Measurements from ENCODE around the gene RNF220.

RNF220 gene

GRCh38 chr1:44676484-44677200, 271.6 kb downstream of the RNF220 start:
- Histone ChIP-seq H3K27ac (ENCODE audit: insufficient read depth, low read depth, low read length, poor library complexity, severe bottlenecking) (no peak overlapping the region), H3K27me3 (ENCODE audit: control insufficient read depth, insufficient read depth, low read length, poor library complexity, severe bottlenecking) (no peaks in the 10 kb centered on the region), H3K4me1 (ENCODE audit: control insufficient read depth, insufficient read depth, low read length) (peaks cover 13% of the 10 kb centered on the region), H3K4me3 (ENCODE audit: insufficient read depth, low read depth, low read length) (no peak overlapping the region), H3K9me3 (ENCODE audit: control insufficient read depth, low read length) (no peaks in the 10 kb centered on the region), H3K36me3 (ENCODE audit: control insufficient read depth, insufficient read depth, low read length) (no peaks in the 10 kb centered on the region)
- 85 to 87% methylated on average over 5 of the region's 5 CpGs for WGBS, 2 experiments

GRCh38 chr1:44677201-44677766, 272.2 kb downstream of the RNF220 start:
- Histone ChIP-seq H3K27ac (ENCODE audit: insufficient read depth, low read depth, low read length, poor library complexity, severe bottlenecking) (no peak overlapping the region), H3K4me3 (ENCODE audit: insufficient read depth, low read depth, low read length) (no peak overlapping the region)

GRCh38 chr1:44678120-44678519, 273.1 kb downstream of the RNF220 start:
- no peaks in the 10 kb centered on the region for H3K9me3 ChIP-seq (ENCODE audit: control insufficient read depth, low read length)
- no peaks in the 10 kb centered on the region for H3K36me3 ChIP-seq (ENCODE audit: control insufficient read depth, insufficient read depth, low read length)
- peaks cover 15% of the 10 kb centered on the region for H3K4me1 ChIP-seq (ENCODE audit: control insufficient read depth, insufficient read depth, low read length)
- H3K27me3 ChIP-seq (ENCODE audit: control insufficient read depth, insufficient read depth, low read length, poor library complexity, severe bottlenecking), result no peaks in the 10 kb centered on the region
- H3K27ac ChIP-seq (ENCODE audit: insufficient read depth, low read depth, low read length, poor library complexity, severe bottlenecking), result no peak overlapping the region
- H3K4me3 ChIP-seq (ENCODE audit: insufficient read depth, low read depth, low read length), result no peak overlapping the region
- 90 to 95% methylated on average over 2 of the region's 2 CpGs for WGBS, 2 experiments

More at GRCh38 chr1:44677201-44677766, 272.2 kb downstream of the RNF220 start:
- no peaks in the 10 kb centered on the region for H3K27me3 ChIP-seq (ENCODE audit: control insufficient read depth, insufficient read depth, low read length, poor library complexity, severe bottlenecking)
- 81 to 84% methylated on average over 6 of the region's 6 CpGs for WGBS, 2 experiments
- H3K9me3 ChIP-seq (ENCODE audit: control insufficient read depth, low read length), result no peaks in the 10 kb centered on the region
- peaks cover 14% of the 10 kb centered on the region for H3K4me1 ChIP-seq (ENCODE audit: control insufficient read depth, insufficient read depth, low read length)
- H3K36me3 ChIP-seq (ENCODE audit: control insufficient read depth, insufficient read depth, low read length), result no peaks in the 10 kb centered on the region

DNA sequence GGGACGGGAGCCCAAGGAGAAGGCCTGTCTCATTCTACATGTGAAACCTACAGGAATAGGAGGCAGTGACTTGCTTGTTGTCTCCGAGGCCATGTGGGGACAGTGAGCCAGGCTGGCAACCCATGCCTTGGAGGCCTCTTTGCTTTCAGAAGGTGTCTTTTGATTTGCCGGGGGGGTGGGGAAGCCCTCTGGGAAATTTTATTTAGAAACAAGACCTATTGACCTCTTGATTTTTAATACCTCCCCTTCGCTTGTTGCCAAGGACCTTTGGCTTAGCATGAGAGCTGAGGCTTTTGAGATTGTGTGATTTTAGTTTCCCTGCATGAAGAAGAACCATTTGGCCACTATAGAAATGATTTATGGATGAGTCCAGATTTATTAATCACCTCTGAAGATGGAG, 273.6 kb downstream of the RNF220 start:
- H3K9me3 ChIP-seq (ENCODE audit: control insufficient read depth, low read length), result no peaks in the 10 kb centered on the region
- no peaks in the 10 kb centered on the region for H3K27me3 ChIP-seq (ENCODE audit: control insufficient read depth, insufficient read depth, low read length, poor library complexity, severe bottlenecking)
- H3K4me3 ChIP-seq (ENCODE audit: insufficient read depth, low read depth, low read length), result no peak overlapping the region
- H3K27ac ChIP-seq (ENCODE audit: insufficient read depth, low read depth, low read length, poor library complexity, severe bottlenecking), result no peak overlapping the region
- 90 to 92% methylated on average over 4 of the region's 4 CpGs for WGBS, 2 experiments
- no peaks in the 10 kb centered on the region for H3K36me3 ChIP-seq (ENCODE audit: control insufficient read depth, insufficient read depth, low read length)
- peaks cover 15% of the 10 kb centered on the region for H3K4me1 ChIP-seq (ENCODE audit: control insufficient read depth, insufficient read depth, low read length)

DNA sequence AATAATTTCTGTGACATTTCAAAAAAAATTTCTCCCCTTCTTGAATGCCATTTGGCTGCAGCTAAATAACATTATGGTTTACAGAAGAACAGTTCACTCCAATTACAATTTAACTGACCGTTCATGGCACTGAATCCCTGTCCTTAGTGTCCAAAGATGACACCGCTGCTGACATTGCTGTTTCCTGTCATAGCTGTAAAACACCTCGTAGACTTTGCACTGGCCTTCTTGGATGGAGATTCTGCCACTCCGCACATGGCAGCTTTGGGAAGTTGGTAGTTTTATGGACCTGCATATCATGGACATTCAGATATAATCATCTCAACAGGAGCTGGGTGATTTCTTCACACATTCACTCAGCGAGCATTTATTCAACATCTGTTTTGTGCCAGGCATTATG, 274.4 kb downstream of the RNF220 start:
- Histone ChIP-seq H3K4me3 (ENCODE audit: insufficient read depth, low read depth, low read length) (no peak overlapping the region), H3K36me3 (ENCODE audit: control insufficient read depth, insufficient read depth, low read length) (no peaks in the 10 kb centered on the region), H3K27ac (ENCODE audit: insufficient read depth, low read depth, low read length, poor library complexity, severe bottlenecking) (no peak overlapping the region), H3K9me3 (ENCODE audit: control insufficient read depth, low read length) (no peaks in the 10 kb centered on the region), H3K4me1 (ENCODE audit: control insufficient read depth, insufficient read depth, low read length) (peaks cover 15% of the 10 kb centered on the region), H3K27me3 (ENCODE audit: control insufficient read depth, insufficient read depth, low read length, poor library complexity, severe bottlenecking) (no peaks in the 10 kb centered on the region)
- WGBS, 2 experiments, result 95 to 97% methylated on average over 5 of the region's 5 CpGs

GRCh38 chr1:44681905-44682882, 277.1 kb downstream of the RNF220 start:
- no peak overlapping the region for H3K27ac ChIP-seq (ENCODE audit: insufficient read depth, low read depth, low read length, poor library complexity, severe bottlenecking)
- H3K4me1 ChIP-seq (ENCODE audit: control insufficient read depth, insufficient read depth, low read length), result peaks cover 7% of the 10 kb centered on the region
- H3K27me3 ChIP-seq (ENCODE audit: control insufficient read depth, insufficient read depth, low read length, poor library complexity, severe bottlenecking), result no peaks in the 10 kb centered on the region
- H3K36me3 ChIP-seq (ENCODE audit: control insufficient read depth, insufficient read depth, low read length), result no peaks in the 10 kb centered on the region
- no peaks in the 10 kb centered on the region for H3K9me3 ChIP-seq (ENCODE audit: control insufficient read depth, low read length)
- no peak overlapping the region for H3K4me3 ChIP-seq (ENCODE audit: insufficient read depth, low read depth, low read length)
- 82 to 83% methylated on average over 13 to 14 of the region's 14 CpGs for WGBS, 2 experiments

DNA sequence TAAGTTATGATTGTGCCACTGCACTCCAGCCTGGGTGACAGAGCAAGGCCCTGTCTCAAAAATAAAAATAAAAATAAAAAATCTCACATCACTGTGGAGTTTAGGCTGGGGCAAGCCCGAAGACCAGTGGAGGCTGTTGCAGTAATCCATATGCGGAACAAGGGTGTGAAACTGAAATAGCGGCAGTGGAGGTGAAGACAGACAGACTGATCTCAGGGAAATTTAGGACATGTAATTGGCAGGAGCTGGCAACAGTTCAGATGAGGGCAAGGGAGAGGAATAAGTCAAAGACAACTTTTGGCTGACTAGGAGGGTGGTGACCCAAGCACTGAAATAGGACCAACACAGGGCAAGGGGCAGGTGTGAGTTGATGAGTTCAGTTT, 277.8 kb downstream of the RNF220 start:
- no peaks in the 10 kb centered on the region for H3K27me3 ChIP-seq (ENCODE audit: control insufficient read depth, insufficient read depth, low read length, poor library complexity, severe bottlenecking)
- H3K36me3 ChIP-seq (ENCODE audit: control insufficient read depth, insufficient read depth, low read length), result no peaks in the 10 kb centered on the region
- WGBS, 2 experiments, result 96 to 97% methylated on average over 3 of the region's 3 CpGs
- no peak overlapping the region for H3K27ac ChIP-seq (ENCODE audit: insufficient read depth, low read depth, low read length, poor library complexity, severe bottlenecking)
- H3K4me1 ChIP-seq (ENCODE audit: control insufficient read depth, insufficient read depth, low read length), result peaks cover 7% of the 10 kb centered on the region
- no peaks in the 10 kb centered on the region for H3K9me3 ChIP-seq (ENCODE audit: control insufficient read depth, low read length)
- H3K4me3 ChIP-seq (ENCODE audit: insufficient read depth, low read depth, low read length), result no peak overlapping the region

DNA sequence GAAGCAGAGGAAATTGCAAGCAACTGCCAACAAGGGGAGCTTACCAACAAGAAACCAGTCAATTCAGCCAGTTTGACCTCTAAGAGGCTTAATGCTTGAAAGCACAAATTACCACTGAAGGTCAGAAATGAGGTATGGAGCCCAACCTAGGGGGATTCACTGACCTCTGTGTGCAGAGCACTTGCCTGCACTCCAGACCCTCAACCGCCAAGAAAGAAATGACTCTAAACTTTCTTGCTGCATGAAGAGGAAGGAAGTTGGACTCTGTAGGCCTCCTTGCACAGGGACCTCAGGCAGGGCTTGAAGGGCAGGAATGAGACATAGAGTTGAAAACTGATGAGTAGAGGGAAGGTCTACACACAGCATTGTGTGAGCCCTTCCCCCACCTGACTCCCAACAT, 279.5 kb downstream of the RNF220 start:
- Histone ChIP-seq H3K27me3 (ENCODE audit: control insufficient read depth, insufficient read depth, low read length, poor library complexity, severe bottlenecking) (no peaks in the 10 kb centered on the region), H3K4me1 (ENCODE audit: control insufficient read depth, insufficient read depth, low read length) (peaks cover 7% of the 10 kb centered on the region), H3K36me3 (ENCODE audit: control insufficient read depth, insufficient read depth, low read length) (no peaks in the 10 kb centered on the region), H3K9me3 (ENCODE audit: control insufficient read depth, low read length) (no peaks in the 10 kb centered on the region), H3K4me3 (ENCODE audit: insufficient read depth, low read depth, low read length) (no peak overlapping the region), H3K27ac (ENCODE audit: insufficient read depth, low read depth, low read length, poor library complexity, severe bottlenecking) (no peak overlapping the region)
- 96 to 100% methylated on average over 1 of the region's 1 CpG for WGBS, 2 experiments

DNA sequence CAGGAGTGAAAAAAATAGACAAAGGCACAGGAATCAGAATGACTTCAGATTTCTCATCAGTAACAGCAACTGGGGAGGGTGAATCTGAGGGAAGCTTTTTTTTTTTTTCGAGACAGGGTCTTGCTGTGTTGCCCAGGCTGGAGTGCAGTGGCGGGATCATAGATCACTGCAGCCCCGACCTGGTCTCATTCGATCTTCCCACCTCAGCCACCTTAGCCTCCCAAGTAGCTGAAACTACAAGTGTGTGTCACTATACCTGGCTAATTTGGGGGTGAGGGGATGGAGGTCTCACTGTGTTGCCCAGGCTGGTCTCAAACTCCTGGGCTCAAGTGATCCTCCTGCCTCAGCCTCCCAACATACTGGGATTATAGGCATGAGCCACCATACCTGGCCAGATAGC, 280.2 kb downstream of the RNF220 start:
- H3K36me3 ChIP-seq (ENCODE audit: control insufficient read depth, insufficient read depth, low read length), result no peaks in the 10 kb centered on the region
- H3K4me3 ChIP-seq (ENCODE audit: insufficient read depth, low read depth, low read length), result no peak overlapping the region
- peaks cover 7% of the 10 kb centered on the region for H3K4me1 ChIP-seq (ENCODE audit: control insufficient read depth, insufficient read depth, low read length)
- H3K27ac ChIP-seq (ENCODE audit: insufficient read depth, low read depth, low read length, poor library complexity, severe bottlenecking), result no peak overlapping the region
- WGBS, 2 experiments, result 95% methylated on average over 4 of the region's 4 CpGs
- H3K27me3 ChIP-seq (ENCODE audit: control insufficient read depth, insufficient read depth, low read length, poor library complexity, severe bottlenecking), result no peaks in the 10 kb centered on the region
- no peaks in the 10 kb centered on the region for H3K9me3 ChIP-seq (ENCODE audit: control insufficient read depth, low read length)

DNA sequence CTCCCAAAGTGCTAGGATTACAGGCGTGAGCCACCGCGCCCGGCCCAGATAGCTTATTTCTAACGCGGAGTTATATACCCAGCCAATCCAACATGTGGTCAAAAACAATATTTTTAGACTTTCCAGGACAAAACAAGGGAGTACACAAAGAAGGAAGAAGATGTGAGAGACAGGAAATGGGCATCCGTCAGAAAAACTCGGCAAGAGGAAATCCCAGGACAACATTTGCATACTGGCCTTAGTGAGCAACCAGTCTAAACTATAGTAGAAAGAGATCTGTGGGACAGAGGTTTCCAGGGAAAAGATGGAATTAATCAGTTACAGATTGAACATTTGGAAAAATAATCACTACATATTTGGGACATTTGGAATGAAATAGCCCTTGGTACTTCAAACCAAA, 280.8 kb downstream of the RNF220 start:
- 89 to 92% methylated on average over 8 of the region's 8 CpGs for WGBS, 2 experiments

More for the DNA sequence above, 280.8 kb downstream of the RNF220 start:
- Histone ChIP-seq H3K27ac (ENCODE audit: insufficient read depth, low read depth, low read length, poor library complexity, severe bottlenecking) (no peak overlapping the region), H3K4me3 (ENCODE audit: insufficient read depth, low read depth, low read length) (no peak overlapping the region), H3K27me3 (ENCODE audit: control insufficient read depth, insufficient read depth, low read length, poor library complexity, severe bottlenecking) (no peaks in the 10 kb centered on the region), H3K9me3 (ENCODE audit: control insufficient read depth, low read length) (no peaks in the 10 kb centered on the region), H3K4me1 (ENCODE audit: control insufficient read depth, insufficient read depth, low read length) (peaks cover 7% of the 10 kb centered on the region), H3K36me3 (ENCODE audit: control insufficient read depth, insufficient read depth, low read length) (no peaks in the 10 kb centered on the region)

Measured in ectodermal cell (in vitro differentiated cells).